OCI-LY3 (cell line): Measurements from ENCODE around the gene USHBP1.
A peak's percentile ranks its signal among the peaks of the same experiment; 100 is the strongest.

Experiments
- H2AFZ ChIP-seq: fragments of 200-600, 300-600 bp; shearing (Covaris generic); 2 replicates; pipeline ENCODE4 v1.6.0; 2014; ENCODE audit warnings: antibody characterized with exemption, low read depth, low read length
- H3K27ac ChIP-seq: fragments of 200-600, 300-600 bp; sonication (generic); 2 replicates; pipeline ENCODE4 v1.5.1; 2014; ENCODE audit warnings: mild to moderate bottlenecking, low read length, moderate library complexity, mixed read lengths
- H3K27me3 ChIP-seq: fragments of 200-600, 300-600 bp; sonication (generic); 2 replicates; pipeline ENCODE4 v1.6.1; 2014; ENCODE audit warnings: low read depth, low read length, mixed read lengths
- H3K36me3 ChIP-seq: fragments of 200-600, 300-600 bp; sonication (generic); replicated peaks from 2 replicates; pipeline ENCODE3; 2014; ENCODE audit warnings: low read depth, low read length, mixed read lengths
- H3K4me1 ChIP-seq: fragments of 300-600, 200-600 bp; sonication (generic); 2 replicates; pipeline ENCODE4 v1.6.1; 2014; ENCODE audit warnings: low read length, mixed read lengths
- H3K4me2 ChIP-seq: fragments of 200-600, 300-600 bp; sonication (generic); 2 replicates; pipeline ENCODE4 v1.6.1; 2014; ENCODE audit warnings: low read length, mixed read lengths
- H3K4me3 ChIP-seq: fragments of 300-600, 200-600 bp; sonication (generic); 2 replicates; pipeline ENCODE4 v1.5.1; 2014; ENCODE audit warnings: antibody characterized with exemption, mild to moderate bottlenecking, low read length, moderate library complexity
- H3K79me2 ChIP-seq: fragments of 300-600, 200-600 bp; shearing (Covaris generic); 2 replicates; pipeline ENCODE4 v1.6.1; 2014; ENCODE audit warnings: mild to moderate bottlenecking, low read length, mixed read lengths
- H3K9ac ChIP-seq: fragments of 300-600, 200-600 bp; shearing (Covaris generic); 2 replicates; pipeline ENCODE4 v1.6.0; 2014; ENCODE audit warnings: mild to moderate bottlenecking, low read length, moderate library complexity
- H3K9me3 ChIP-seq: fragments of 200-600, 300-600 bp; shearing (Covaris generic); 2 replicates; pipeline ENCODE4 v1.6.1; 2014; ENCODE audit warnings: low read length, mixed read lengths; ENCODE audit not compliant: insufficient read depth
- H4K20me1 ChIP-seq: fragments of 200-600, 300-600 bp; sonication (generic); 2 replicates; pipeline ENCODE4 v1.6.1; 2016; ENCODE audit warnings: low read length, mixed read lengths; ENCODE audit not compliant: insufficient read depth
- CTCF ChIP-seq: fragments of 200-600, 300-600 bp; sonication (generic); IDR thresholded peaks from 2 replicates; pipeline ENCODE4 v1.5.1; 2014; ENCODE audit warnings: antibody characterized with exemption, low read length, low read depth
- EZH2phosphoT487 ChIP-seq: fragments of 200-600 bp; shearing (Covaris generic); IDR thresholded peaks from 2 replicates; pipeline ENCODE4 v1.6.1; 2018; ENCODE audit warnings: antibody characterized with exemption, mixed run types, low read depth

USHBP1 gene

DNA sequence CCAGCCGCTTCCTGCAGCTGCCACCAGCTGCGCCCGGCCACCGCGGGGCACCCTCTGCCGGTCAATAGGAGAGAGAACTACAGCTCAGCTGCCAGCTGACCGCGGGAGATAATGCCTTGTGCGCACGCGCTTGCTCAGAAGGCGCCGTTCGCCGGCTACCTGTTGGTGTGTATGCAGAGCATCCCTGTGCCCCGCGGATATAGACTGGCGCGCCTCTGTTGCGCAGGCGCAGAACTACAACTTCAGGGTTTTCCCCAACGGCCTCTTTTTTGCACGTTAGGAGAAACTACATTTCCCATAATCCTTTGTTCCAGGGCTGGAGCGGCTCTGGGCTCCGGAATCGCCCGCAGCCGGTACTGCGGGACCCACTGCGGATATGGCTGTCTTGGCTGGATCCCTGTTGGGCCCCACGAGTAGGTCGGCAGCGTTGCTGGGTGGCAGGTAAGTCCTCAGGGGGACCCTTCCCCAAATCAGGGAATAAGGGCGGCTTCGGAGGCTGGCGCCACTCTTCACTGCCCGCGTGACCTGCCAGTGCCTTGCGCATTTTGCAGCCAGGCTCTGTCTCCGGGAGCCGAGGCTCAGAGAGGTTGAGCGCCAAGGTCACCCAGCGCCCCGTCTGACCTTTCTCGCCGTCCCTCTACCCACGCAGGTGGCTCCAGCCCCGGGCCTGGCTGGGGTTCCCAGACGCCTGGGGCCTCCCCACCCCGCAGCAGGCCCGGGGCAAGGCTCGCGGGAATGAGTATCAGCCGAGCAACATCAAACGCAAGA lies 41.2 kb upstream of the USHBP1 start, which contains the start of gene MRPL34:
Gene MRPL34 (plus strand): TSS at position 356 of the 768 bp plus-strand sequence. CDS start 21 bp downstream, at position 377.
- TF ChIP-seq CTCF (peak; percentile 79), EZH2phosphoT487 (no peak)
- H3K36me3 ChIP-seq: no peaks in the 10 kb centered on the region

DNA sequence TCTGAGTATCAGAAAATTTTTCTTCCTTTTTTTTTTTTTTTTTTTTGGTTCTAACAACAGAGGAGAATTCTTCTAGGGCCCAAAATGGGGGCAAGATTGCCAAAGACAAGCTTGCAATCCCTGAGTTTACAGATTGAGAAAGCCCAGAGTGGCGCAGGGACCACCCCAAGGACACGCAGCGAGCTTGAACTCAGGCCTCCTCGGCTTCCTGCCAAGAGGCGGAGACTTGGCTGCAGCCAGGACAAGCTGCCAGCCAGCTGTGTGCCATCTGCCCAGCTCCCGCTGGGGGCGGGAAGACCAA lies 40.6 kb upstream of the USHBP1 start:
- H3K4me3 ChIP-seq: peak overlapping the region; percentile 83
- peak overlapping the region; percentile 52 for H3K4me2 ChIP-seq
- TF ChIP-seq CTCF: no peak
- TF ChIP-seq EZH2phosphoT487: no peak
- no peaks in the 10 kb centered on the region for H3K9me3 ChIP-seq
- H3K9ac ChIP-seq: peak overlapping the region; percentile 25
- H2AFZ ChIP-seq: no peak overlapping the region
- peak overlapping the region; percentile 75 for H3K27ac ChIP-seq
- H4K20me1 ChIP-seq: 0 out of 2 replicates have a peak, but pooled peaks cover under 1% of the 10 kb centered on the region
- H3K36me3 ChIP-seq: no peaks in the 10 kb centered on the region
- peaks cover 26% of the 10 kb centered on the region for H3K4me1 ChIP-seq
- peaks cover 24% of the 10 kb centered on the region for H3K79me2 ChIP-seq
- no peaks in the 10 kb centered on the region for H3K27me3 ChIP-seq

More for the DNA sequence above, 41.2 kb upstream of the USHBP1 start, which contains the start of gene MRPL34:
- peak within 1 kb of the TSS; percentile 75 for H3K27ac ChIP-seq
- peaks cover 31% of the 10 kb centered on the region for H3K4me1 ChIP-seq
- peak within 1 kb of the TSS; percentile 77 for H3K4me2 ChIP-seq
- peak within 1 kb of the TSS; percentile 60; the same call in 1 of the 2 replicates for H2AFZ ChIP-seq
- H3K79me2 ChIP-seq: peaks cover 30% of the 10 kb centered on the region
- peak within 1 kb of the TSS; percentile 73 for H3K9ac ChIP-seq
- no peaks in the 10 kb centered on the region for H3K9me3 ChIP-seq
- no peaks in the 10 kb centered on the region for H3K27me3 ChIP-seq
- 0 out of 2 replicates have a peak, but pooled peaks cover 5% of the 10 kb centered on the region for H4K20me1 ChIP-seq
- peak within 1 kb of the TSS; percentile 83 for H3K4me3 ChIP-seq

- Histone ChIP-seq H3K4me2 (peak overlapping the region; percentile 52), H3K9me3 (no peaks in the 10 kb centered on the region), H3K9ac (peak overlapping the region; percentile 25), H3K79me2 (peaks cover 19% of the 10 kb centered on the region), H3K27ac (peak overlapping the region; percentile 75), H3K4me1 (peaks cover 24% of the 10 kb centered on the region), H3K27me3 (no peaks in the 10 kb centered on the region), H3K4me3 (peak overlapping the region; percentile 83), H3K36me3 (no peaks in the 10 kb centered on the region), H2AFZ (no peak overlapping the region), H4K20me1 (no peaks in the 10 kb centered on the region)
- no peak for TF ChIP-seq EZH2phosphoT487
- TF ChIP-seq CTCF: no peak
Measured at GRCh38 chr19:17304386-17305215, 40.1 kb upstream of the USHBP1 start.

DNA sequence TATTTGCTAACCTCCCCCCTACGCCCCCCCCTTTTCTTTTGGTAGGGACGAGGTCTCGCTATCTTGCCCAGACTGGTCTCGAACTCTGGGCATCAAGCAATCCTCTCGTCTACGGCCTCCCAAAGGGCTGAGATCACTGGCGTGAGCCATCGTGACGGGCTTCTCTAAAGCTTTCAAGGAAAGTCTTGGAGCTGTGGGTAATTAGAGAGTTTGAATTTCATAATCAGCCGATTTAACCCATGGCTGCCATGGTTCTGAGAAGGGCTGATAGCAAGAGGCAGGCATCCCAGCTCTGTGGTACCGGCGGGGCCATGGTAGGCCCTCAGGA lies 39.4 kb upstream of the USHBP1 start:
- Histone ChIP-seq H3K36me3 (no peaks in the 10 kb centered on the region), H2AFZ (no peak overlapping the region), H3K9ac (peak overlapping the region; percentile 41; the same call in 1 of the 2 replicates)

More for the DNA sequence above, 39.4 kb upstream of the USHBP1 start:
- H3K9me3 ChIP-seq: no peaks in the 10 kb centered on the region
- H3K4me1 ChIP-seq: peaks cover 24% of the 10 kb centered on the region
- peaks cover 17% of the 10 kb centered on the region for H3K79me2 ChIP-seq
- peak overlapping the region; percentile 82 for H3K4me3 ChIP-seq
- H3K4me2 ChIP-seq: peak overlapping the region; percentile 73
- no peak for TF ChIP-seq EZH2phosphoT487
- no peak for TF ChIP-seq CTCF
- no peaks in the 10 kb centered on the region for H3K27me3 ChIP-seq
- H3K27ac ChIP-seq: no peak overlapping the region
- no peaks in the 10 kb centered on the region for H4K20me1 ChIP-seq
